IPS-NIHi7 (cell line): Measurements from ENCODE around the gene DCUN1D4.

Source experiments
- DNase-seq: peaks from one replicate; pipeline ENCODE4 v3.0.0; 2012; ENCODE audit warnings: mixed read lengths; ENCODE audit errors: extremely low spot score

DCUN1D4 gene

DNA sequence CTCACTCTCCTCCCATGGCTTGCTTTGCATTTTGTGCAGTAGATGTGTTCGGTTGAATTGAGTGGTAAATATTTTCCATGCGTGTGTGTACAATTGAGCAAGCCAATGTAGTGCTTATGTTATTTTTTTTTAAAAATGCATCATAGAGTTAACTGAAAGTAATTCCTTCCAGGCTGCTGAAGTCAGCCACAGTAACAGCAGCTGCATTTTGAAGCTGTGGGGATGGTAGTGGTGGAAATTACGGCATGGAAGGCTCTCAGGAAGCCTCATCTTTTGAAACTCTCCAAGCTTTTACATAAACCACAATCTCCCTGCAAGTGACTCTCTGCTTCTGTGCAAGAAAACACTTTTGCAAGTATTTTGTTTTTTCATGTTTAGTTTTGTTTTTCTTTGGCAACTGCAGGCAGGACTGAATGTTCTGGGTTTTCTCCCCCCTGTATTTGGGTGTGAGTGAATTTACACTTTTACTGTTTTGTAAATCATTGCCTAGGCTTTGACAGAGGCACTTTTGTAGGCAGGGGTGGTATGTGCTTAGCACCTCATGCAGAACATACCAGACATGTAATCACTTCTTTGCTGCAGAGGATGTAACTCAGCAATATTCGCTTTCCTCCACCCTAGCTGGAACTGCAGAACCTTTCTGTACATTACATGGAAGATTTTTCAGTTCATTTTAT is 121.0 kb downstream of the DCUN1D4 start:
- no peak for DNase-seq

DNA sequence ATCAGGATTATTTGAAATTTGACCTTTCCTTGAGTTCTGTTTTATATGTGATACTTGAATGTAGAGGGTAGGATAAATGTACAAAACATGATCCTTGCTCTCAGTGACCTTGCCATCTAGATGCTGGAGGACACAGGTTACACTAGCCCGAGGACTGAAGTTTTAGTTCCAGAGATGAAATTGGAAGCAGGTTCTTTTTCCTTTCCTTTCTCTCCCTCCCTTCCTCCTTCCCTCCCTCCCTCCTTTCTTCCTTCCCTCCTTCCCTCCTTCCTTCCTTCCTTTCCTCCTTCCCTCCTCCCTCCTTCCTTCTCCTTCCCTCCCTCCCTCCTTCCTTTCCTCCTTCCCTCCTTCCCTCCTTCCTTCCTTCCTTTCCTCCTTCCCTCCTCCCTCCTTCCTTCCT is 122.9 kb downstream of the DCUN1D4 start:
- DNase-seq: no peak
